ENCODE results near the gene WWOX. TPM values are rescaled to one million over a fixed set of nuclear protein-coding genes. Genes with fewer than 3 reads are reported as not detected.

WWOX gene
- total and polyA plus RNA-seq, 2 of the 13 experiments (the other 11 are each of a cell fraction or from before 2014, with no cell fraction given), result 9.1 to 37.4 TPM

DNA sequence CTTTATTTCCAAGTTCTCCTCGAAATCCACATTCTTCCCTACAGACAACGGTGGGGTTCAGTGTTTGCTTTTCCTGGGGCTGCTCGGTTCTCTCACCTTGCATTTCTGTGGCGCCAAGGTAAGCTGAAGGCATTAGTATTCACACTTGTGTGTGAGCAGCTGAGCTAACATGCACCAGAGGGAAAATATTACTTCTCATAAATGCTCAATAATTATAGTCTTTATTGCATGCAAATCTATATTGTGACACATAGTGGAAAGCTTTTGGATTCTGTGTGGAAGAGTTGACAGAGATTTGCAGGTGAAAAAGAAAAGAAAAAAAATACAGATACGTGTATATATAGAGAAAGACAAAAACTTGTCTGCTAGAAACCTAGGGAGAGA is 1089.3 kb downstream of the WWOX start:
- TF ChIP-seq KMT2B (CRISPR knock-in tag; IDR thresholded peaks at IDR 0.05), result no peak
- TF ChIP-seq GTF2F1 (IDR thresholded peaks at IDR 0.05; ENCODE audit: low read length), result no peak
- TF ChIP-seq YY1 (IDR thresholded peaks at IDR 0.05; ENCODE audit: insufficient read depth, insufficient replicate concordance, low read depth, low read length), result no peak
- TF ChIP-seq AKAP8 (CRISPR knock-in tag; IDR thresholded peaks at IDR 0.05), result no peak
- TF ChIP-seq SP5 (CRISPR knock-in tag; IDR thresholded peaks at IDR 0.05; ENCODE audit: borderline replicate concordance, low read depth), result no peak
- TF ChIP-seq ZNF101 (CRISPR knock-in tag; IDR thresholded peaks at IDR 0.05; ENCODE audit: borderline replicate concordance, low read depth), result no peak
- no peak for TF ChIP-seq ZNF232 (CRISPR knock-in tag; IDR thresholded peaks at IDR 0.05; ENCODE audit: borderline replicate concordance)
- no peak for TF ChIP-seq JDP2 (CRISPR knock-in tag; IDR thresholded peaks at IDR 0.05; ENCODE audit: borderline replicate concordance)
- TF ChIP-seq, protein P1, sequence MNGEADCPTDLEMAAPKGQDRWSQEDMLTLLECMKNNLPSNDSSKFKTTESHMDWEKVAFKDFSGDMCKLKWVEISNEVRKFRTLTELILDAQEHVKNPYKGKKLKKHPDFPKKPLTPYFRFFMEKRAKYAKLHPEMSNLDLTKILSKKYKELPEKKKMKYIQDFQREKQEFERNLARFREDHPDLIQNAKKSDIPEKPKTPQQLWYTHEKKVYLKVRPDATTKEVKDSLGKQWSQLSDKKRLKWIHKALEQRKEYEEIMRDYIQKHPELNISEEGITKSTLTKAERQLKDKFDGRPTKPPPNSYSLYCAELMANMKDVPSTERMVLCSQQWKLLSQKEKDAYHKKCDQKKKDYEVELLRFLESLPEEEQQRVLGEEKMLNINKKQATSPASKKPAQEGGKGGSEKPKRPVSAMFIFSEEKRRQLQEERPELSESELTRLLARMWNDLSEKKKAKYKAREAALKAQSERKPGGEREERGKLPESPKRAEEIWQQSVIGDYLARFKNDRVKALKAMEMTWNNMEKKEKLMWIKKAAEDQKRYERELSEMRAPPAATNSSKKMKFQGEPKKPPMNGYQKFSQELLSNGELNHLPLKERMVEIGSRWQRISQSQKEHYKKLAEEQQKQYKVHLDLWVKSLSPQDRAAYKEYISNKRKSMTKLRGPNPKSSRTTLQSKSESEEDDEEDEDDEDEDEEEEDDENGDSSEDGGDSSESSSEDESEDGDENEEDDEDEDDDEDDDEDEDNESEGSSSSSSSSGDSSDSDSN (CRISPR knock-in tag; IDR thresholded peaks at IDR 0.05), result no peak
- TF ChIP-seq, protein P2, sequence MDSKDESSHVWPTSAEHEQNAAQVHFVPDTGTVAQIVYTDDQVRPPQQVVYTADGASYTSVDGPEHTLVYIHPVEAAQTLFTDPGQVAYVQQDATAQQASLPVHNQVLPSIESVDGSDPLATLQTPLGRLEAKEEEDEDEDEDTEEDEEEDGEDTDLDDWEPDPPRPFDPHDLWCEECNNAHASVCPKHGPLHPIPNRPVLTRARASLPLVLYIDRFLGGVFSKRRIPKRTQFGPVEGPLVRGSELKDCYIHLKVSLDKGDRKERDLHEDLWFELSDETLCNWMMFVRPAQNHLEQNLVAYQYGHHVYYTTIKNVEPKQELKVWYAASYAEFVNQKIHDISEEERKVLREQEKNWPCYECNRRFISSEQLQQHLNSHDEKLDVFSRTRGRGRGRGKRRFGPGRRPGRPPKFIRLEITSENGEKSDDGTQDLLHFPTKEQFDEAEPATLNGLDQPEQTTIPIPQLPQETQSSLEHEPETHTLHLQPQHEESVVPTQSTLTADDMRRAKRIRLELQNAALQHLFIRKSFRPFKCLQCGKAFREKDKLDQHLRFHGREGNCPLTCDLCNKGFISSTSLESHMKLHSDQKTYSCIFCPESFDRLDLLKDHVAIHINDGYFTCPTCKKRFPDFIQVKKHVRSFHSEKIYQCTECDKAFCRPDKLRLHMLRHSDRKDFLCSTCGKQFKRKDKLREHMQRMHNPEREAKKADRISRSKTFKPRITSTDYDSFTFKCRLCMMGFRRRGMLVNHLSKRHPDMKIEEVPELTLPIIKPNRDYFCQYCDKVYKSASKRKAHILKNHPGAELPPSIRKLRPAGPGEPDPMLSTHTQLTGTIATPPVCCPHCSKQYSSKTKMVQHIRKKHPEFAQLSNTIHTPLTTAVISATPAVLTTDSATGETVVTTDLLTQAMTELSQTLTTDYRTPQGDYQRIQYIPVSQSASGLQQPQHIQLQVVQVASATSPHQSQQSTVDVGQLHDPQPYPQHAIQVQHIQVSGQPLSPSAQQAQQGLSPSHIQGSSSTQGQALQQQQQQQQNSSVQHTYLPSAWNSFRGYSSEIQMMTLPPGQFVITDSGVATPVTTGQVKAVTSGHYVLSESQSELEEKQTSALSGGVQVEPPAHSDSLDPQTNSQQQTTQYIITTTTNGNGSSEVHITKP (CRISPR knock-in tag; IDR thresholded peaks at IDR 0.05; ENCODE audit: low read depth), result no peak
- TF ChIP-seq LCORL (IDR thresholded peaks at IDR 0.05), result no peak
- no peak for TF ChIP-seq LCORL (CRISPR knock-in tag; IDR thresholded peaks at IDR 0.05)
- TF ChIP-seq KLF16 (CRISPR knock-in tag; IDR thresholded peaks at IDR 0.05), result no peak
- Histone ChIP-seq H3K4me1 (ENCODE audit: insufficient read depth, low read length) (peaks cover 4% of the 10 kb centered on the region; the same call in 1 of the 2 replicates), H3K9ac (ENCODE audit: insufficient read depth, low read depth, low read length) (no peak overlapping the region), H2AFZ (ENCODE audit: low read length) (no peak overlapping the region), H3K4me3 (replicated peaks in 1 of 3; ENCODE audit: insufficient read depth in 1 of 3, low read depth in 2 of 3, low read length in 3 of 3) (no peak overlapping the region), H3K27ac (ENCODE audit: extremely low read length, insufficient read depth, low read length) (no peak overlapping the region), H3K79me2 (ENCODE audit: insufficient read depth, low read length) (no peaks in the 10 kb centered on the region), H3K9me3 (ENCODE audit: low read length) (no peaks in the 10 kb centered on the region), H4K20me1 (ENCODE audit: insufficient read depth, low read length) (no peaks in the 10 kb centered on the region), H3K4me2 (ENCODE audit: low read depth, low read length) (no peak overlapping the region), H3K36me3 (replicated peaks in 1 of 2; ENCODE audit: control insufficient read depth in 1 of 2, insufficient read depth in 2 of 2, low read length in 2 of 2) (no peaks in the 10 kb centered on the region), H3K27me3 (ENCODE audit: control insufficient read depth in 1 of 2, insufficient read depth in 2 of 2, low read length in 2 of 2) (no peaks in the 10 kb centered on the region)
- FAIRE-seq (no peak), ATAC-seq (no peak), DNase-seq (ENCODE audit: low spot score) (no peak)
- POLR2A ChIA-PET, result no interaction called here
- CTCF ChIA-PET (ENCODE audit: low intra/inter-chr PET ratio, low total read pairs), result no interaction called here
- 44% methylated on average over 5 of the region's 5 CpGs for WGBS (ENCODE audit: low lambda C conversion rate)
- BruUV-seq (replicated peaks), result no TSS peak
- in situ Hi-C loops (cut with HindIII; ENCODE audit: extremely low pct_ligation_motif_present, low pct_unique_long_range_greater_than_20kb) (no loop called here), intact Hi-C loops (cut with micrococcal nuclease; ENCODE audit: unreplicated experiment) (no loop called here)
